GM10248 (cell line): ENCODE data around the gene PLA1A.

Source experiments
- CTCF ChIA-PET: fragments of 300-600 bp; sonication (Branson Sonifier 250); formaldehyde crosslinking; extraction: SDS; loops from one replicate; lab custom pipeline; 2021; ENCODE audit warnings: antibody characterized with exemption; lab: Yijun Ruan, JAX
- POLR2A ChIA-PET: fragments of 350-650 bp; sonication (Branson Sonifier 250); formaldehyde crosslinking; extraction: SDS; loops from one replicate; lab custom pipeline; 2020; ENCODE audit warnings: antibody characterized with exemption; lab: Yijun Ruan, JAX
- DNase-seq: peaks from one replicate; pipeline ENCODE4 v3.0.0; 2012; ENCODE audit errors: extremely low spot score
- CTCF ChIP-seq: IDR thresholded peaks from 2 replicates; pipeline ENCODE4 v1.5.1; 2012; ENCODE audit warnings: mild to moderate bottlenecking, low read depth; ENCODE audit errors: extremely low read depth, missing control alignments, control extremely low read depth

The PLA1A gene

GRCh38 chr3:119555309-119555735 lies 42.4 kb upstream of the PLA1A start:
- no peak for DNase-seq
- ChIA-PET POLR2A (interaction anchor here (1.1 to 1.4 kb wide), 2 partner anchors 19 to 45 kb away, joined by 3 to 4 read pairs; no protein-coding TSS in a partner anchor), CTCF (interaction anchor here (1.6 to 3.2 kb wide), 3 partner anchors 16 to 45 kb away, joined by 3 to 21 read pairs (median 8); partner anchors contain the start of gene ADPRH)
- TF ChIP-seq CTCF, result no peak

GRCh38 chr3:119555929-119556328 lies 41.8 kb upstream of the PLA1A start:
- no peak for TF ChIP-seq CTCF
- ChIA-PET CTCF (interaction anchor here (0.9 to 3.2 kb wide), 5 partner anchors 17 to 672 kb away, joined by 3 to 21 read pairs (median 3); partner anchors contain the start of gene ADPRH), POLR2A (interaction anchor here (1.1 to 1.4 kb wide), 2 partner anchors 19 to 44 kb away, joined by 3 to 4 read pairs; no protein-coding TSS in a partner anchor)
- DNase-seq, result no peak

- TF ChIP-seq CTCF, result no peak
- POLR2A ChIA-PET, result interaction anchor here (1.1 to 1.2 kb wide), 2 partner anchors 31 to 38 kb away, joined by 3 read pairs; no protein-coding TSS in a partner anchor
- CTCF ChIA-PET, result interaction anchor here (1.1 to 3.5 kb wide), 7 partner anchors 9 to 124 kb away, joined by 3 to 21 read pairs (median 5); partner anchors contain the start of gene ADPRH
- DNase-seq, result no peak
Measured at GRCh38 chr3:119557192-119557876, 40.4 kb upstream of the PLA1A start.

GRCh38 chr3:119557877-119558269 lies 39.8 kb upstream of the PLA1A start:
- DNase-seq, result no peak
- TF ChIP-seq CTCF, result no peak
- CTCF ChIA-PET, result interaction anchor here (1.1 to 3.5 kb wide), 10 partner anchors 10 to 124 kb away, joined by 3 to 21 read pairs (median 6); partner anchors contain the start of gene ADPRH
- POLR2A ChIA-PET, result interaction anchor here (1.0 to 1.2 kb wide), 3 partner anchors 11 to 38 kb away, joined by 3 to 5 read pairs (median 3); no protein-coding TSS in a partner anchor

- no peak for TF ChIP-seq CTCF
- POLR2A ChIA-PET, result interaction anchor here (1.0 kb wide), 1 partner anchor 12 kb away, joined by 5 read pairs; no protein-coding TSS in a partner anchor
- DNase-seq, result no peak
- CTCF ChIA-PET, result interaction anchor here (1.0 to 3.5 kb wide), 19 partner anchors 8 to 674 kb away, joined by 3 to 20 read pairs (median 8); partner anchors contain the start of gene ADPRH
Measured at GRCh38 chr3:119558626-119559317, 38.9 kb upstream of the PLA1A start.
